NCI-H2107 treated with DMSO at 0.1 percent for 48 hours (cell line): Measurements from ENCODE around the gene PPM1H.

Experiments
- DNase-seq: peaks from one replicate; lab custom pipeline; 2025; ENCODE audit not compliant: unreplicated experiment; lab: John Stamatoyannopoulos, UW

Gene PPM1H

GRCh38 chr12:62716866-62717525 is 218.0 kb downstream of the PPM1H start:
- DNase-seq: no peak

GRCh38 chr12:62716037-62716436 is 218.9 kb downstream of the PPM1H start:
- DNase-seq: no peak

GRCh38 chr12:62714774-62715721 is 219.9 kb downstream of the PPM1H start:
- no peak for DNase-seq

- DNase-seq: no peak
Measured at GRCh38 chr12:62714181-62714773, 220.7 kb downstream of the PPM1H start.

- DNase-seq: no peak
Measured at GRCh38 chr12:62713723-62714122, 221.2 kb downstream of the PPM1H start.

DNA sequence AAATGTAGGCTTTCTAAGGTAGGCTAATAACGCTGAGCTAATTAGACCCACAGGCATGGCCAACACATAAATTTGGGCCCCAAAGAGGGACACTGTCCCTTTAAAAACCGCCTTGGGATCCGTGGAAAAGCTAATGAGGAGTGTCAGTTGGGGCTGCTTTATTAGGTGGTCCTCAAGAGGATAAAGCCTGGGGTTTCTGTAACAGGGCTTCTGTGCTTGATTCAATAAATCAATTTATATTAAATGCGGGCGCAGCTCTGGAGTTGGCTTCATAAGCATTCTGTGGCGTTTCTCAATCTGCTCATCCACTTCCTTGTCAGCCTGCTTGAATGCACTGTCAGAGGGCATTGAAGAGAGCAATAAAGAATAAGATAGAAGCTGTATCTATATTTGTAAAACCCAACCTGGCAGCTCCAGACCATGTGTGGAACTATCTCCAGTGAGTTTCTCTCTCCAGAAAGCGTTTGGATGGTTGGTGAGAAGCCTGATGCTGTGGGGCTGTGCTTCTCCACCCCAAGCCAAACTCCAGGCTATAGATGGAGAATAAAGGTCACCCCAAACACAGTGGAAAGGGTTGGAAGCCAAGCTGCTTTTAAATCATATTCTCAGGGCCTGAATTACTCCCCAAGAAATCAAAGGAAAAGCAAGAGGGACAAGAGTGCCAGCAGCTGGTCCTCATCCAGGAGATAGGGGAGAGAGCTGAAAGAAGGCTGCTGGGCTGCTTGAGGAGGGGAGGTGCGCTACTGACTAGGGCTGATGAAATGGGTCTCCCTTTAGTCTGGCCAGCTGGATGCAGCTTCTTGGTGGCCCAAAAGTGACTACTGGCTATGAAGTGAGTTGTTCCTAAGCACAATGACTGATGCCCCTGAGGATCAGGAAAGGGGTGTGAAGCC is 222.0 kb downstream of the PPM1H start:
- no peak for DNase-seq

GRCh38 chr12:62711631-62712241 is 223.2 kb downstream of the PPM1H start:
- no peak for DNase-seq

- no peak for DNase-seq
Measured at GRCh38 chr12:62709311-62709710, 225.6 kb downstream of the PPM1H start.

GRCh38 chr12:62707939-62708338 is 227.0 kb downstream of the PPM1H start:
- DNase-seq: no peak

GRCh38 chr12:62705846-62706245 is 229.1 kb downstream of the PPM1H start:
- DNase-seq: peak; percentile 72

GRCh38 chr12:62703011-62703380 is 232.0 kb downstream of the PPM1H start:
- peak; percentile 31 for DNase-seq

DNA sequence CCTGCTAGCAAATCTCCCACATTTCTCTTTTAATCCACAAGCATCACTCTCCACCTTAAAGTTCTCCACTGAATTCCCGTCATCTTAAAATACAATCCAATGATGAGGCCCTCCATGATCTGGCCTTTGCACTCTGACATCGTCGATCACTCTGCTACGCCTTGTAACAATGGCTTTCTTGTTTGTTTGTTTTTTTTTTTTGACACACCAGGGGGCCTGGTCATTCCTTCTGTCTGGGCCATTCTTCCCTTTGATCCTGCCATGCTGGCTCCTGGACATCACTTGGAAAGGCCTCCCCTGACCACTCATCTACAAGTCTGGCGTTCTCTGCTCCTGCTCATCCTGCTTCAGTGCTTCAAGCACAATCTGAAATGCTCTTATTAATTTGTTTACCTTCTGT is 233.5 kb downstream of the PPM1H start:
- DNase-seq: no peak

DNA sequence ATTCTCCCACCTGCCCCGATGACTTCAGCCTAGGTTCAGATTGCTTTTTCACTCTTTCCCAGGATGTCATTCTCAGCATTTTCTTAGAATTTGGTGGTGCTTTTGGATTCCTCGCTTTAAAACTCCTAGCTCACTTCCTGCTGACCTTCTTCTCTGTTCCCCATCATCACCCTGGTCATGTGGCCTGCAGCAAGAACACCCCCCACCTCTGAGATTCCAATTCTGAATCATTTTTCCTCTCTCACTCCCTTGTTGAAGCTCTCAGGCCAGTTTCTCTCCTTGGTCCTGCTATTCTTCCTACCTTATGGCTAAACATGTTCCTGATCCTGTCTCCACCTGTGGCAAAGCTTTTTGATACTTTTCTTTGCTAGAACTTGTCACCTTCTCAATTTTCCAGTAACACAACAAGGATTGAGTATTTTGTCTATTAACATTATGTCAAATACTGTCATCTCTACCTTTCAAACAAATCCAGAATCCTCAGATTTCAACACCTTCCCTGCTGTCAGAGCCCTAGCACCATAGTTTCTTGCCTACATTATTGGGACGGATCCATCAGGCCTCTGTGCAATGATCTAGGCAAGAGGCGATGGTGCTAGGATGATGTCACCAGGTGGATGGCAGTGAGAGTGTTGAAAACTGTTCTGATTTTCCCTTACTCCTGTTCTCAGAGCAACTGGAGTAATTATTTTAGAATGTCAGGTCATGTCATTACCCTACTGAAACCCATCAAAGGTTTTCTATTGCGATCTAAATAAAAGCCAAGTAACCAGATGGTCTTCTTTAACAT is 234.7 kb downstream of the PPM1H start:
- DNase-seq: no peak

GRCh38 chr12:62698701-62699101 is 236.2 kb downstream of the PPM1H start:
- no peak for DNase-seq

- DNase-seq: no peak
Measured at GRCh38 chr12:62697893-62698292, 237.1 kb downstream of the PPM1H start.

DNA sequence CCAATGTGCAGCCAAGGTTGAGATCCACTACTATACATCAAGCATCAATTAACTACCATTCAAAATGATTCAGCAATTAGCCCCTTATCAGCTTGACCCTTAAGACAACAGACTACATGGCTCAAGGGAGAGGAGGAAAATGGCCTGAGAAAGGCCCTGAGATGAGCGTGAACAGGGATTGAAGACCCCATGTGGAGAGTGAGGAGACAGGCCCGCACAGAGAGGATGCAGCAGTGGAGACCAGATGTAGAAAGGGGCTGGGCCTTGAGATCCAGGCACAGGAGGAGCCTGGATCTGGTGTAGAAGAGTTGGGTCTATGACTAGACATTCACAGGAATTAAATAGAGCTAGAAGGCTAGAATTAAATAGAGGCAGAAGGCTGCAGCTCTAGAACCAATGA is 239.3 kb downstream of the PPM1H start:
- no peak for DNase-seq

GRCh38 chr12:62694632-62695031 is 240.3 kb downstream of the PPM1H start:
- DNase-seq: no peak

GRCh38 chr12:62694116-62694515 is 240.8 kb downstream of the PPM1H start:
- DNase-seq: no peak

DNA sequence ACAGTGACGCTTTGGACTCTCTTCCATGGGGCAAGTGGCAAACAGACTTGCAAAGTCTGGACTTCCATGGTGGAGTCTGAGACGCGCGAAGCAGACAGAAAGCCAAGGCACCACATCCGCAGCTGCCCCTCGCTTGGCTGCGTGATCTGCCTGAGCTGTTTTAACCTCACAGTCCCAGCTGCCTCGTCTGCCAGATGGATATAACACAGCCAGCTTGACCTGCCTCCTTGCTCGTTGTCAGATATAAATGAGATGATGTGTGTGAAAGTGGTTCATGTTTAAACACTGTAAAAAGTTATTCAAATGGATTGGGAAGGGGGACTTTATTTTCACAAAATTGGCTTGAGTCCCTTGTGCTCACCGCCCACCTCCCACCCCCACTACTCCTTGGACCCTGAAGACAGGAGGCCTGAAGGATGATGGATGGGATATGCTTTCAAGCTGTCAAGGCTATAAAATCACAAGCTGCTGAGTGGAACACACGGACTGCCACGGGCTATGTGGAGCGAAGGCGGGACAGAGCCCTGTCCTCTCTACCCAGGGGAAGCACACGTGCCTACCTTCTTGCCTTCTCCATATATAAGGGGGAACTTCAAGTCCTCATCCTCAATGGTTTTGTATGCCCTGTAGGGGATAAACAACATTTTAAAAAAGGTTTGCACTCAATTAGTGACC is 241.4 kb downstream of the PPM1H start:
- DNase-seq: no peak
